SK-N-SH treated with all-trans-retinoic acid at 6 μM for 48 hours (cell line): ENCODE results near the gene SCART1.

Experiments used
- CSDC2 ChIP-seq: fragments of 250-450 bp; sonication (Bioruptor Pico); IDR thresholded peaks from 2 replicates; pipeline ENCODE4 v1.5.0; 2020; ENCODE audit warnings: mild to moderate bottlenecking, moderate library complexity
- POU6F1 ChIP-seq: fragments of 250-450 bp; sonication (Bioruptor Pico); IDR thresholded peaks from 2 replicates; pipeline ENCODE4 v1.8.0; 2021; ENCODE audit warnings: low read depth, mild to moderate bottlenecking, moderate library complexity, borderline replicate concordance
- PPARA ChIP-seq: fragments of 250-450 bp; sonication (Bioruptor Pico); IDR thresholded peaks from 2 replicates; pipeline ENCODE4 v1.5.0; 2020; ENCODE audit warnings: mild to moderate bottlenecking, borderline replicate concordance
- RARB ChIP-seq: fragments of 250-450 bp; sonication (Bioruptor Pico); IDR thresholded peaks from 2 replicates; pipeline ENCODE4 v1.8.0; 2021; ENCODE audit warnings: mild to moderate bottlenecking, moderate library complexity
- SNAI2 ChIP-seq: fragments of 250-450 bp; sonication (Bioruptor Pico); IDR thresholded peaks from 2 replicates; pipeline ENCODE4 v1.5.0; 2020; ENCODE audit warnings: mild to moderate bottlenecking, moderate library complexity
- TSHZ2 ChIP-seq: fragments of 250-450 bp; sonication (Bioruptor Pico); IDR thresholded peaks from 2 replicates; pipeline ENCODE4 v1.5.0; 2020; ENCODE audit warnings: mild to moderate bottlenecking, moderate library complexity
- ZFP3 ChIP-seq: fragments of 250-450 bp; sonication (Bioruptor Pico); IDR thresholded peaks from 2 replicates; pipeline ENCODE4 v1.5.0; 2020; ENCODE audit warnings: mild to moderate bottlenecking, moderate library complexity
- ZFP30 ChIP-seq: fragments of 450-650 bp; formaldehyde crosslinking; IDR thresholded peaks from 2 replicates; pipeline ENCODE4 v1.5.0; 2022; ENCODE audit warnings: mild to moderate bottlenecking, moderate library complexity
- ZNF565 ChIP-seq: fragments of 450-650 bp; formaldehyde crosslinking; conservative IDR thresholded peaks from 2 replicates; pipeline ENCODE4 v1.5.0; 2020; ENCODE audit warnings: low read depth, mild to moderate bottlenecking, moderate library complexity
- ZNF8 ChIP-seq: fragments of 450-650 bp; formaldehyde crosslinking; IDR thresholded peaks from 2 replicates; pipeline ENCODE4 v1.5.0; 2020; ENCODE audit warnings: mild to moderate bottlenecking, moderate library complexity
- TF ChIP-seq, protein P1 (sequence below): fragments of 250-450 bp; sonication (Bioruptor Pico); IDR thresholded peaks from 2 replicates; pipeline ENCODE4 v1.8.0; 2020; ENCODE audit warnings: mild to moderate bottlenecking, moderate library complexity, borderline replicate concordance
- TF ChIP-seq, protein P2 (sequence below): fragments of 250-450 bp; sonication (Bioruptor Pico); IDR thresholded peaks from 2 replicates; pipeline ENCODE4 v1.5.1; 2020; ENCODE audit warnings: low read depth, mild to moderate bottlenecking, moderate library complexity

- TF ChIP-seq, protein P1, sequence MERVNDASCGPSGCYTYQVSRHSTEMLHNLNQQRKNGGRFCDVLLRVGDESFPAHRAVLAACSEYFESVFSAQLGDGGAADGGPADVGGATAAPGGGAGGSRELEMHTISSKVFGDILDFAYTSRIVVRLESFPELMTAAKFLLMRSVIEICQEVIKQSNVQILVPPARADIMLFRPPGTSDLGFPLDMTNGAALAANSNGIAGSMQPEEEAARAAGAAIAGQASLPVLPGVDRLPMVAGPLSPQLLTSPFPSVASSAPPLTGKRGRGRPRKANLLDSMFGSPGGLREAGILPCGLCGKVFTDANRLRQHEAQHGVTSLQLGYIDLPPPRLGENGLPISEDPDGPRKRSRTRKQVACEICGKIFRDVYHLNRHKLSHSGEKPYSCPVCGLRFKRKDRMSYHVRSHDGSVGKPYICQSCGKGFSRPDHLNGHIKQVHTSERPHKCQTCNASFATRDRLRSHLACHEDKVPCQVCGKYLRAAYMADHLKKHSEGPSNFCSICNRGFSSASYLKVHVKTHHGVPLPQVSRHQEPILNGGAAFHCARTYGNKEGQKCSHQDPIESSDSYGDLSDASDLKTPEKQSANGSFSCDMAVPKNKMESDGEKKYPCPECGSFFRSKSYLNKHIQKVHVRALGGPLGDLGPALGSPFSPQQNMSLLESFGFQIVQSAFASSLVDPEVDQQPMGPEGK (CRISPR knock-in tag): no peak
- TF ChIP-seq ZNF8 (no peak), ZFP3 (CRISPR knock-in tag) (no peak), ZFP30 (CRISPR knock-in tag) (no peak), RARB (no peak), CSDC2 (no peak), PPARA (CRISPR knock-in tag) (no peak), POU6F1 (CRISPR knock-in tag) (no peak), ZNF565 (CRISPR knock-in tag) (no peak), SNAI2 (CRISPR knock-in tag) (no peak), TSHZ2 (no peak)
- TF ChIP-seq, protein P2, sequence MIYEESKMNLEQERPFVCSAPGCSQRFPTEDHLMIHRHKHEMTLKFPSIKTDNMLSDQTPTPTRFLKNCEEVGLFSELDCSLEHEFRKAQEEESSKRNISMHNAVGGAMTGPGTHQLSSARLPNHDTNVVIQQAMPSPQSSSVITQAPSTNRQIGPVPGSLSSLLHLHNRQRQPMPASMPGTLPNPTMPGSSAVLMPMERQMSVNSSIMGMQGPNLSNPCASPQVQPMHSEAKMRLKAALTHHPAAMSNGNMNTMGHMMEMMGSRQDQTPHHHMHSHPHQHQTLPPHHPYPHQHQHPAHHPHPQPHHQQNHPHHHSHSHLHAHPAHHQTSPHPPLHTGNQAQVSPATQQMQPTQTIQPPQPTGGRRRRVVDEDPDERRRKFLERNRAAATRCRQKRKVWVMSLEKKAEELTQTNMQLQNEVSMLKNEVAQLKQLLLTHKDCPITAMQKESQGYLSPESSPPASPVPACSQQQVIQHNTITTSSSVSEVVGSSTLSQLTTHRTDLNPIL: no peak
Observed at GRCh38 chr10:133458710-133459453, 5.1 kb downstream of the SCART1 start.
